RWPE1 (cell line): ENCODE measurements around the gene TRAM1L1.

Experiments used
- CTCF ChIA-PET: fragments of 350-600 bp; sonication (Branson Sonifier 250); formaldehyde crosslinking; extraction: SDS; loops from one replicate; lab custom pipeline; 2021; lab: Yijun Ruan, JAX
- POLR2A ChIA-PET: fragments of 400-600 bp; formaldehyde crosslinking; extraction: SDS; loops from one replicate; lab custom pipeline; 2020; ENCODE audit warnings: antibody characterized with exemption; ENCODE audit not compliant: low non-redundant PET; lab: Yijun Ruan, JAX
- DNase-seq: peaks from one replicate; pipeline ENCODE4 v3.0.0; 2012; ENCODE audit warnings: low spot score
- H3K27ac ChIP-seq: fragments of 450-650 bp; 2 replicates; pipeline ENCODE4 v1.5.1; 2017
- CTCF ChIP-seq: fragments of 450-650 bp; conservative IDR thresholded peaks from 2 replicates; pipeline ENCODE4 v1.5.1; 2017; ENCODE audit warnings: low read depth, mild to moderate bottlenecking

TRAM1L1 gene

GRCh38 chr4:117084866-117085701 lies at the start of gene TRAM1L1:
Gene TRAM1L1, minus strand, starts transcription at chr4:117085576. Its CDS starts 183 bp downstream, at chr4:117085393.
- no peak within 1 kb of the TSS for H3K27ac ChIP-seq
- 0 out of 2 replicates have a peak, but pooled peaks have one; percentile 27 for TF ChIP-seq CTCF

GRCh38 chr4:117134386-117134785 lies 49.0 kb upstream of the TRAM1L1 start:
- peak; percentile 15 for DNase-seq
- H3K27ac ChIP-seq = no peak overlapping the region
- ChIA-PET CTCF (interaction anchor here (0.7 to 2.0 kb wide), 4 partner anchors 31 to 900 kb away, joined by 3 to 14 read pairs (median 3); partner anchors contain the start of gene NDST3), POLR2A (no interaction called here)
- TF ChIP-seq CTCF = peak; percentile 44; the same call in 1 of the 2 replicates

More at GRCh38 chr4:117084866-117085701, at the start of gene TRAM1L1:
- ChIA-PET CTCF (no interaction called here), POLR2A (no interaction called here)
- peak; percentile 53 for DNase-seq

GRCh38 chr4:117096886-117097285 lies 11.5 kb upstream of the TRAM1L1 start:
- TF ChIP-seq CTCF = no peak
- no peak for DNase-seq
- ChIA-PET POLR2A (no interaction called here), CTCF (interaction anchor here (0.6 to 1.2 kb wide), 2 partner anchors 20 to 53 kb away, joined by 3 read pairs; no protein-coding TSS in a partner anchor)
- no peak overlapping the region for H3K27ac ChIP-seq

- TF ChIP-seq CTCF = no peak
- DNase-seq = no peak
- POLR2A ChIA-PET = no interaction called here
- CTCF ChIA-PET = interaction anchor here (0.6 to 1.2 kb wide), 2 partner anchors 20 to 53 kb away, joined by 3 read pairs; no protein-coding TSS in a partner anchor
- no peak overlapping the region for H3K27ac ChIP-seq
Observed at GRCh38 chr4:117096462-117096861, 11.1 kb upstream of the TRAM1L1 start.

GRCh38 chr4:117093571-117093970 lies 8.2 kb upstream of the TRAM1L1 start:
- ChIA-PET POLR2A (no interaction called here), CTCF (no interaction called here)
- DNase-seq = no peak
- H3K27ac ChIP-seq = no peak overlapping the region
- no peak for TF ChIP-seq CTCF

- TF ChIP-seq CTCF = no peak
- ChIA-PET POLR2A (no interaction called here), CTCF (no interaction called here)
- no peak overlapping the region for H3K27ac ChIP-seq
- DNase-seq = no peak
Observed at GRCh38 chr4:117077760-117078159, 7.6 kb downstream of the TRAM1L1 start.
